A673 (cell line): ENCODE data around the gene CCSER1.

Source experiments
- CTCF ChIP-seq: fragments of 300-800, 200-600 bp; sonication (generic); conservative IDR thresholded peaks from 2 replicates; pipeline ENCODE4 v1.5.1; 2017; ENCODE audit warnings: low read depth, mild to moderate bottlenecking, antibody characterized with exemption, low read length, moderate library complexity, mixed read lengths
- EZH2 ChIP-seq: fragments of 200-600 bp; sonication (generic); IDR thresholded peaks from 2 replicates; pipeline ENCODE4 v1.6.1; 2017; ENCODE audit warnings: borderline replicate concordance, low read depth, mild to moderate bottlenecking, mixed read lengths, antibody characterized with exemption, low read length; ENCODE audit not compliant: poor library complexity, severe bottlenecking

- TF ChIP-seq CTCF (no peak), EZH2 (no peak)
Measured at GRCh38 chr4:90099812-90100211, 27.4 kb upstream of the CCSER1 start.
